GM18907 (cell line): ENCODE measurements around the gene CMTM8.
"Not testable (repeated sequence)": the region's sequence is repeated elsewhere in the genome, so short reads cannot be mapped to it uniquely, and the experiment has no call there.

Experiments
- ATAC-seq: cut with Tn5 transposase; IDR thresholded peaks from one replicate; pipeline ENCODE4 v1.9.1; 2021; ENCODE audit warnings: mild to moderate bottlenecking, moderate library complexity; ENCODE audit not compliant: unreplicated experiment

The CMTM8 gene, protein sequence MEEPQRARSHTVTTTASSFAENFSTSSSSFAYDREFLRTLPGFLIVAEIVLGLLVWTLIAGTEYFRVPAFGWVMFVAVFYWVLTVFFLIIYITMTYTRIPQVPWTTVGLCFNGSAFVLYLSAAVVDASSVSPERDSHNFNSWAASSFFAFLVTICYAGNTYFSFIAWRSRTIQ

DNA sequence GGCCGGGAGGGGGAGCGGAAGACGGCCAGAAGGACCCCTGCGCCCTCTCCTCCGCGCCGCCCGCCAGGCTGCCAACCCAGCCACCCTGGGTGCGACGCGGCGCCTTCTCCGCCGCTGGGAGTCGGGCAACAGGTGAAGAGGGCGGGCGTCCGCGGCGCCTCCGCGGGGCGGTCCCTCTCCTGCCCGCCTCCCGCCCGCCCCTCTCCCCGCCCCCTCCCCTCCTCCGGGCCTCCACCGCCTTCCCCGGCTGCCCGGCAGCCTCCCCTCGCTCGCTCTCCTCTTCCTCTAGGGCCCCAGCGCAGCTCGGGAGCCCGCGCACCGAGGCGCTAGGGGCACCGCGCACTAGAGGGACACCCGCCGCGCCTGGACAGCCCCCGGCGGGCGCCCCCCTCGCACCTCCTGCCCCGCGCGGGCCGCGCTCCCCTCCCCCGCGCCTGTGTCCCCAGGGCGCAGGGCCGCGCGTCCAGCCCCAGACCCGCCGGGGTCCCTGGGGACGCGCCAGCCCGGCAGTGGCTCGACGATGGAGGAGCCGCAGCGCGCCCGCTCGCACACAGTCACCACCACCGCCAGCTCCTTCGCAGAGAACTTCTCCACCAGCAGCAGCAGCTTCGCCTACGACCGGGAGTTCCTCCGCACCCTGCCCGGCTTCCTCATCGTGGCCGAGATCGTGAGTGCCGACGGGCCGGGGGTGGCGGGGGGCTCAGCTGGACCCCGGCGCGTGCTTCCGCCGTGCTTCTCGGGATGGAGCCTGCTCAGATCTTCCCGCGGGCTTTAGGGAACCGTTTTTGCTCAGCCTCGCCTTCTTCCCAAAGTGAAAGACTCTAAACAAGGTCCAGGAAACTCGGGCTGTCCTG is at the start of gene CMTM8:
TSS of gene CMTM8 (plus strand) at position 228 of the 854 bp plus-strand sequence. CDS start at position 521, 293 bp downstream.
- peak; percentile 61 for ATAC-seq

DNA sequence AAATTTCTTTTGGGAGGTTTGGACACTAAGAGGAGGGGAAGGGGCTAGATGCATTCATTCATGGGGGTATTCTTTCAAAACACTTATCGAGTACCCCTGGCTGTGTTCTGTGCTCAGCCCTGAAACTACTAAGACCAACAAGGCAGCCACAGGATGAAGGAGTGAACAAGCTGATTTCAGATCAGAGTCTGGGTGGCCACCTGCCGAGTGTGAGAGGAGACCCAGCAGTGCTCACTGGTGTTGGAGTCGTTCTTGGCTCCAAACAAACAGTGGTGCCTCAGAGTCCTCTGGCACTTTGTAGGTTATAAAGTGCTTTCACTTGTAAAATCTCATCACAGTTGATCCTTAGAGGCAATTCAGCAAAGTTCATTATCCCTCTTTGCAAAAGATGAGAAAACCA is 48.8 kb upstream of the CMTM8 start:
- no peak for ATAC-seq

DNA sequence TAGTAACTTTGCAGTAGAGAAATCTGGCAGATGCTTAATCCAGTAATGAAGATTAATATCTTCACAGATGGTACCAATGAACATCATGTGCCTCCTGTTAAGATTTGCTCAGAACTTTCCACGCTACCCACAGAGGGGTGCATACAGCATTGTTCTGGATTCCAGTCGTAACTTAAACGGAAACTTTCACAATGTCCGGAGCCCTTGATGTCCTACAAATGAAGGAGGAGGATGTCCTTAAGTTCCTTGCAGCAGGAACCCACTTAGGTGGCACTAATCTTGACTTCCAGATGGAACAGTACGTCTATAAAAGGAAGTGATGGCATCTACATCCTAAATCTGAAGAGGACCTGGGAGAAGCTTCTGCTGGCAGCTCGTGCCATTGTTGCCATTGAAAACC is 47.9 kb upstream of the CMTM8 start:
- not testable (repeated sequence) for ATAC-seq

DNA sequence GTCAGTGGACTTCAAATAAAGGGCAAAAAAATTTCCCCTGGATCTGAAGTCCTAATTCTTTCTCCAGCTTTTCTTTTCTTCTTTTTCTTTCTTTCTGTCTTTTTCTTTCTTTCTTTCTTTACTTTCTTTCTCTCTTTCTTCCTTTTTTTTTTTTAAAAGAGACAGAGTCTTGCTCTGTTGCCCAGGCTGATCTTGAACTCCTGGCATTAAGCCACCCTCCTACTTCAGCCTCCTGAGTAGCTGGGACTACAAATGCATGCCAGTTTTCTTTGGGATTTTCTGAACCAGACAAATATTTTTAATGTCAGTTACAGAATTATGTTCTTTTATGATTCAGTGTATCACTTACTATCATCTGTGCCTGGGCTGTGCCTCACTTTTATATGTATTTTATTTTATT is 45.4 kb upstream of the CMTM8 start:
- no peak for ATAC-seq

DNA sequence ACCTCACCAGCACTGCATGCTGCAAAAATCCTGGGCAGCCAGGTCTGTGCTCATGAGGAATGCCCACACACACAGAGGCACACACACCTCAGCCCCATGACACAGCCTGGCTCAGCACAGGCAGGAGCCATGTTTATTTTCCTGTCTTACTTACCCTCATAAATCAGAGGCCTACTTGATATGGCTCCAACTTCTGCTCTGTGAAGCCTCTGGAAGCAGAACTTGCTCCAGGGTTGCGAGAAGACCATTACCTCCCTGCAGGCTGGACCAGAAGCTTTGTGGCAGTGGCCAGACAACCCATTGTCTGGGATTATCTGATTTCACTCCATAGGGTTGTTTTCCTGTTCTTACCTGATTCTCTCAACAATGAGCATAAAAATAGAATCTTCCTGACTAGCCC is 43.8 kb upstream of the CMTM8 start:
- no peak for ATAC-seq

DNA sequence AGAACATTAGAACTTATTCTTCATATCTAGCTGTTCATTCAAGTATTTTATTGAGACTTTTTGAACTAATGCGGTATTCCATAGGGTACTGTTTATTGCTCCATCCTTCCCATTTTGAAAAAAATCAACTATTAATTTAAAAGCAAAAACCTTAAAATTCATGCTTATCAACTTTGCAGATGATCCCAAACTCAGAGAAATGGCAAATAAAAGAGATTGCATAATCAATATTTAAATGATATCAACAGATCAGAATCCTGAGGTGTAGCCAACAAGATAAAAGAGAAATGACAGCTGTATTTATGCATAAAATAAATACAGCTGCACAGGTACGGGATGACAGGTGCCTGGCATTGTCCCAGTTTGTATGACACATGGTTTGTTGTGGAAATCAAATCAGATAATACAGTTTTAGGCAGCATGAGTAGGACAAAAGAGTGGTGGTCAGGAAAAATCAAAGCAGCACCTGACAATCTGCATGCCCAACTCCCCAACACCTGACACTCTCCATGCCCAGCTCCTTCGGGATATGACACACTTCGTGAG is 42.4 kb upstream of the CMTM8 start:
- no peak for ATAC-seq

DNA sequence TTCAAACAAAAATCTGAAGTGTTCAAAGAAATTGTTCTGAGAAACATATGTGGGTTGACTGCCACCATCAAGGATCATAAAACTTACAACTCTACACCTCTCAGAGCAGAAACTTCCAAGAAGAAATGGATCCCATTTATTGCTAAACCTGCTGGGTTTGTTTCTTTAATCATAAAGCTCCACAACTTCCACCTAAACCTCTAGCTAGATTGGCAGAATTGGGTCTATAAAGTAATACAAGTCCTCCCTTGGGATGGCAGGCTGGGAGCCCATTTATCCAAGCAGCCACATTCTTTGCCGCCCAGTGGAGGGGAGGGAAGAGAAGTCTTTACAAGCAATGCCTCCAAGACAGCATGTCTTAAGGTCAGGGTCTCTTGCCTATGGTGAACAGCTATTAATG is 40.5 kb upstream of the CMTM8 start:
- ATAC-seq, result no peak

DNA sequence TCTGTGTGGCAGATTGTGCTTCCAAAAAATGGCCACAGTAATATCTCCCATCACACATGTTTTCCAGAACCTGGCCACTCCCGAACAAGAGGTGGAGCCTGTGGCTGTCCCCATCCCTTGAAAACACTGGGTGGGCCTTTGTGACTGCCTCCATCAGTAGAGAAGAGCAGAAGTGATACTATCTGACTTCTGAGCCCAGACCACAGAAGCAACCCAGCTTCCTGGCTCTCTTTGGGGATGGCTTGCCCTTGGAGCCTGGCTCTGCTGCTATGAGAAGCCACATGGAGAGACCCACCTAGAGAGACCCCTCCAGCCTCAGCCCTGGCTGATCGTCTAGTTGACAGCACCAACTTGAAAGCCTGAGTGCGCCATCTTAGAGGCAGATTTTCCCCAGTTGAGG is 39.8 kb upstream of the CMTM8 start:
- ATAC-seq, result no peak

DNA sequence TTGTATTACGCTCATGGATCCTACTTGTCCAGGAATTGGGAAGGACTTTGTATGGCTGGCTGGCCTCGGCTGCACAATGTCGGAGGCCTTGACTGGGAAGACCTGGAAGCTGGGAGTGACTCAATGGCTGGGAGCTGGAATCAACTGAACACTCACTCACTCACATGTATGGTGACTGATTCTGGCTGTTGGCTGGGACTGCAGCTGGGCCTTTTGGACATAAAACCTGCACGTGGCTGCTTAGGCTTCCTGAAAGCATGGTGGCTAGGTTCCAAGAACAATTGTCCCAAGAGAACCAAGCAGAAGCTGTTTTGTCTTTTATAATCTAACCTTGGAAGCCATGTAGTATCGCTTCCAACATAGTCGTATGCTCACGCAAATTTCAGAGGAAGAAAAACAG is 38.0 kb upstream of the CMTM8 start:
- ATAC-seq, result no peak

DNA sequence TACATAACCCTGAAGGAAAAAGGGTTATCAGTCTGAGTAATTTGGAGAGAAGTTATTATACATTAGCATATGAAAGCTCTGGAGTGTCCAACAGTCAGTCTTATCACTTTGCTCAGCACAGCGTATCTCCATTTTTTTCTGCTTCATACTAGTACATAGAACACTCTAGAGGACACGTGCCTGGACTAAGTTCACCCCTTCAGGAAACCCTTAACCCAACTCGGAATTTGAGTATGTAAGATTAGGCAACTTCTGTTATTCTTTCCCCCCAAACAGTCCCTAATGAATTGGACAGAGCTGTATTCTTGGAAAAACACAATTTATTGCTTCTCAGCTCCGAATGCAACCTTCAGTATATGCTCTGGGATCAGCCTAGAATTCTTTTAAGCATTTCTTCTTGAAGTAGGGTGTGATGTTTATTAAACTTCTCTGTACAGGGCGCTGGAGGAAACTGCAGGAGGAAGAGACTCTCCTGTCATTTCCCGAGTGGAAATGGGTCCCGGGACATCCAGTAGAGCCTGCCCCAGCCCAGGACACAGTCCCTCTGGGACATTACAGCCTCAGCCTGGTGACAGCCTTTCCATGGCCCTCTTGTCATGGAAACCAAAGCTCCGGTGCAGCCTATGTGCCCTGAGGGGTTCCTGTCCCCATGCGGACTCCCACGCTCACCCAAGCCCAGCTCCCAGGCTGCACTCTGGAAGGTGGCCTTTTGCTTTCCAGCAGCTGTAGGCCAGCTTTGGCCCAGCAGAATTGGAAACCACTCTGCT is 37.3 kb upstream of the CMTM8 start:
- no peak for ATAC-seq

DNA sequence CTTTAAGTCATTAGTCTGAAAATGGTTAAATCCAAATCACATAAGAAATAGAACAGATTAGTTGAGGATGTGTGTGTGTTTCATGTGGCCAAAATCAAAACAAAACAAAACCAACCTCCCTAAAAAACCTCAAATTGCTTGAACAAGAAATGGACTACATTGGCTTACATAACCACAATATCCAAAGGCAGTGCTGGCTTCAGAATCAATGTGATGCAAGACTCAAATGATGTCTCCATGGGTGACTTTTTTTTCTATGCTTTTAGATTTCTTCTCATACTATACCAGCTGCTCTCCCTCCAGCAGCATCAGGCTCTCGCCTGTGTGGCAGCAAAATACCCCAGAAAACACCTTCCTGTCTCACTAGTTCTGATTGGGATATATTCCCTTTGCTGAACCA is 36.0 kb upstream of the CMTM8 start:
- no peak for ATAC-seq

DNA sequence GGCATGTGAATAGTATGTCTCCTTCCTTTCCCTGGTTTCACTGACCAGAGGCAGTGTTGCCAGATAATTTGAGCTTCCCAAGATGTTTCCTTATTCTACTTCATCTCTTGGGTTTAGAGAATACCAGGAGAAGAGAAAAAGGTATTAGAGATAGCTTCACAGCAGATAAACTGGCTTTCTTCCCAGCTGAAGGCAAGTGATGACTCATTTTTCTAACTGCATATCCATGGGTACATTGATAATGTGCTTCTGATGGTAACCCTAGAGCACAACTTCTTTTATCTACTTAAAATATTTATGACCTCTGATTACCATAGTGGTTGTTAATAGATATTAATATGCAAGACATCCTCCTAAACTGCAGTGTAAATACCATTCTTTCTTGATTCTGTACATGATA is 34.6 kb upstream of the CMTM8 start:
- ATAC-seq, result no peak

DNA sequence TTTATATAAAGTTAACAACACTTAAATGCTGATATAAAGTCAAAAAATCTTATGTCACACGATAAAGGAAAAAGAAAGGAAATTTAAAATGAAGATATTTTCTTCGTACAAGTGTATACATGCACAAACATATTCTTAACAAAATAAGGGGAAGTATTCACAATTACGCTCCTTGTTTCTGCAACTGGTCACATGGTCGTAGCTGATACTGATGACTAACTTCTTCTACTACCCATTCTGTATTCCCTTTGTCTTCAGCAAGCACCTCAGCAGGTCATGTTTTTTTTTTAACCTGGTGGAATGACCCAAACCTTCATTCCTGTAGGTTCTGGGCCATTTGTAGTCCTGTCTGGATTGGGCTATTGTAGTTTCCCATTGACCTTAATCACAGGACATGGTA is 30.0 kb upstream of the CMTM8 start:
- no peak for ATAC-seq

DNA sequence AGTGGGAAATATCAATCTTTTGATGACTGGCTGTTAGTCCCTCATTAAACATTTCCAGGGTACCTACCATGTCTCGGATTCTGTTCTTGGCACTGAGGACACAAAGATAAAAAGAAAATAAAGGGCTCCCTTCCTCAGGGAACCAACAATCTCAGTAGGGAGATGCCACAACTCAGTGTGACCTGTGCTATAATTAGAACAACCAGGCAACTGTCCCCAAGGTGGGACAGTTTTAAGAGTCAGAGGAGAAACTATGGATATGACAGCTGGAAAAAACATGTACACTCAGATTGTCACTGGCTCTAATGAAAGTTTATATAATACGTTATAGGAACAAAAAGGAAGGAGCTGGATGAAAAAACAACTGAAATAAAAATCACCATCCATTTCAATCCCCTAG is 23.3 kb upstream of the CMTM8 start:
- ATAC-seq, result no peak

DNA sequence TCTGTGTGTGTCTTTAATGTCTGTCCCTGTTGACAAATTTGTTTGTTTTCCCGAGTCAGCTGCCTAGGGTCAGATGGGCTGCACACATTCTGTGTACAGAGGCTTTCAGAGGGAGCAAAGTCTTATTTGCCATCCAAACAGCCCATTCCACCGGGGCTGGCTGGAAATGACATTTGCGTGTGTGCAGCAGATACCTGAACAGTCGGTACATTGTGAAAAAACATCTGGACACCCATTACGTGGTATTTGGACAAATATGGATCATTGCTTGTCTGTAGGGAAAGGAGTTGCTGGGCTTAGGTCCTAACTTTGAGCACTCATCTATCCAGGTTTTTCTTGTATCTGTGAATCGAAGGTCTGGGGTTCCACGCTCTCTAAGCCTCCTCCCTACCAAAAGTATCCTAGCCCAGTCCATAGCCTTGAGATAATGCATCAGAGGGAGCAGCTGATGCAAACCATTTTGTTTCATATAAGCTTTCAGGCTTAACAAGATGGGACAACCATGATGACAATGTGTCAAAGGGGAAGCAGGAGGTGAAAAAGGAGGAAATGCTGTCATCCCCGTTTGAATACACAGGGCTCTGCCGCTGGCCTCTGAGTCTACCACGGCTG is 22.2 kb upstream of the CMTM8 start:
- no peak for ATAC-seq

DNA sequence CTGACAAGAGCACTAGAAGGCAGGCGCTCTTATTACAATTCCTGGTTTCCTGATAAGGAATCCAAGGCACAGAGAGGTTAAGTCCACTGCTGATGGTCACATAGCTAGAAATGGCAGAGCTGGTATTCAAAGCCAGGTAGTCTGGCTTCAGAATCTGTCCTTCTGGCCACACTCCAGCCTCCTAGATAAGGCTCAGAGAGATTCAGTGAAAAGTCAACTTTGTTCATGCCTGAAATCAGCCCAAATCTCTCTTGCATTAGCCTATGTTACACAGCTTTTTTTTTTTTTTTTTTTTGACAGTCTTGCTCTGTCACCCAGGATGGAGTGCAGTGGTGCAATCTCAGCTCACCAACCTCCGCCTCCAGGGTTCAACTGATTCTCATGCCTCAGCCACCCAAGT is 21.1 kb upstream of the CMTM8 start:
- ATAC-seq, result no peak

DNA sequence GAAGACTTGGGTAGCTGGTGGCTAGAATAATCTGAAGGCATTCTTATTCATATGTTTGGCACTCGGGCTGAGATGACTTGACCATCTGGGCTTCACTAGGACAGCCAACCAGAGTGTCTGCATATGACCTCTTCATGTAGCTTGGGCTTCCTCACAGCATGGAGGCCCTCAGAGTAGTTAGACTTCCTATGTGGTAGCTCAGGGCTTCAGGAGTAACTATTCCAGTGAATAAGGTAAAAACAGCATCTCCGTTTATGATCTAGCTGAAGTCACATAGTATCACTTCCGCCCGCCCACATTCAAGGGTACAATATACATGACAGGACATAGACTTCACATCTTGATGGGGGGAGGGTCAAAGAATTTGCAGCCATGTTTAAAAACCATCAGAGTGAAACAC is 18.9 kb upstream of the CMTM8 start:
- no peak for ATAC-seq

DNA sequence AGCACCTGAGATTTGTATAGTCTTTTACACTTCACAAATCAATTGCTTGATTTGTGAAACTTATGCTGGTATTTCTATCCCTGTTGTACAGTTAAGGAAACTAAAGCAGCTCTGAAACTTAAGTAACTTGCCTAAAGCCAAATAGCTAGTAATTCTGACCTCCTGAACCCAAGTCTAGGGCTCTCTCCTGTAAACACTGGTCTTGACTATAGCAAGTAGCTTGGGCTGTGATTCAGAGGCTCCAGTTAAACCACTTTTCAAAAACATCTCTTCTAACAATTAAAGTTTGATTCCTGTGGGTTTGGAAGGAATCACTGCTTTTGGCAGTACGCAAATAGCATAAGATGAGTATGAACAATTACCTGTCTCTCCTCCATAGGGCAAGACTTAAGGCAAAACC is 18.5 kb upstream of the CMTM8 start:
- no peak for ATAC-seq

DNA sequence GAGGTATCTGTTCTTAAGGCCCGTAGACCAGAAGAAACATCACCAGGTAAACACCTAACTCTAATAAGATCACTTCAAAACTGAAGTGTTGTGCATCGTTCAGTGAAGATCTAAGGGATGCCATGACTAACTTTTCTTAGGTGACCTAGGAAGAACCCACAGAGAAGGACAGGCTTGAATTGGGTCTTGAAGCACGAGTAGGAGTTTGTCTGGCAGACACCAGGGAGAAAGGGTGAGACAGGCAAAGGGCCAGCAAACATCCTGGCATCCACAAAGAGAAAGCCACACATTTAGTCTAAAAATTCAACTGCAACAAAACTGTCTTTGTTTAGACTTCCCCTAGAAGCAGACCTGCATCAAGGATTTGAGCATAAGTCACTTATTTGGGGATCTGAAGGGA is 15.5 kb upstream of the CMTM8 start:
- no peak for ATAC-seq

DNA sequence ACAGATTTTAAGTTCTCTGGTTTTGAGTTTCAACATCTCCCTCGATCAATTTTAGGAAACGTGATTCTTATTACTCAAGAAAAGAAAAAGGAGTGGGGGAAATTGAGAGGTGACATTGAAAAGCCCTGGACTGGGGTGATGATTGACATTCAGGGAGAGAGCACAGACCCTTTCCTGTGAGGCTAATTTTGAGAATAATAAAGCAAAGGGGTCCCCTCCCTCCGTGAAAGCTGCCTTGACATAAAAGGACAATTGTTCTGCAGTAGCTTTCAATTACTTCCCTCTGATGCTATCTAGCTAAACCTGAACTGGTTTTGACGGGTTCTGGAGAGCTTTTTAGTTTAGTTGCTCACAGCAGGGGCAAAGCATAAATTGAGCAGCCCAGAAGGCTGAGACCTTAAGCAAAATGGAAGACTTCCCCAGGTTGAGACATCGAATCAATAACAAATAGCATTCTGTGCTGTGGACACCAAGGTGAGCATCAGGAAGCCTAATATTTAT is 14.4 kb upstream of the CMTM8 start:
- ATAC-seq, result no peak

DNA sequence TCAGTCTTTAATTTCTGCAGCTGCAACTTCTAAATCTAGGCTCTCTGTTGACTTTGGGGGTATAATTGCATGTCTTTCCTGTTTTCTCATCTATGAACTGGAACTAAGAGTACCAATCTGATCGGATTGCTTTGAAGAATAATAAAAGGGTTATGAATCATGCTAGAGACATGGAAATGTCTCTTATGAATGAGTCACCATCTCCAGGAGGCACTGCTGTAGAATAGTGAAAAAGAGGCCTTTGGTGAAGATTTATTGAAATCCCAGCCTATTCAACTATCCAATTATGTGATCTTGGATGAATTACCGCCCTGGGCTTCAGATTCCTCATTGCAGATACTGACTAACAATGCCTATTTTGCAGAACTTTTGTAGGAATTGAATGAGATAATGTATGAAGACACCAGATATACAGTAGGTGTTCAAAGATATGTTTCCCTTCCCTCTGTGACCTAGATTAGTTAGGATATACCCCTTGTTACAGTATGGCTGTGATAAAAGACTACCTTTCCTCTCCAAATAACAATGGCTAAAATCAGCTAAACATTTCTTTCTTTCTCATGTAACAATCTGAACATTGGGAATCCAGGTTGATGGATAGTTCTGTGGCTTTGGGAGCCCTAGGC is 11.5 kb upstream of the CMTM8 start:
- no peak for ATAC-seq
